Esophagus muscularis mucosa (tissue), 2 donors: ENCODE results near the gene PHOSPHO2.

Experiments used
- EP300 ChIP-seq: sonication (generic); formaldehyde crosslinking; IDR thresholded peaks from one replicate; pipeline ENCODE4 v1.6.1; 2017; ENCODE audit warnings: antibody characterized with exemption
- POLR2A ChIP-seq: fragments of 450-650 bp; IDR thresholded peaks from one replicate; pipeline ENCODE4 v1.6.1; 2017; ENCODE audit warnings: antibody characterized with exemption, moderate library complexity, mild to moderate bottlenecking, low read depth

- TF ChIP-seq POLR2A: no peak
- no peak for TF ChIP-seq EP300
Observed at GRCh38 chr2:169684135-169684565, 10.1 kb upstream of the PHOSPHO2 start.
